A172 (cell line): ENCODE measurements around the gene PPP2R5A. TPM values are rescaled to one million over a fixed set of nuclear protein-coding genes. Genes with fewer than 3 reads are reported as not detected.
"Not testable (repeated sequence)": the region's sequence is repeated elsewhere in the genome, so short reads cannot be mapped to it uniquely, and the experiment has no call there.

ENCODE experiments used
- DNase-seq: peaks from one replicate; pipeline ENCODE4 v3.0.0-alpha.2; 2015; ENCODE audit warnings: low spot score
- total RNA-seq: library from RNA; depleted of rRNA; stranded (reverse); fragments of >200 nt; shearing (Covaris generic); gene quantifications from 2 replicates; pipeline ENCODE4 v1.2.3, GENCODE V29; 2014

The PPP2R5A gene
- total RNA-seq, 1 experiment from 2014 or later = 24.4 TPM

DNA sequence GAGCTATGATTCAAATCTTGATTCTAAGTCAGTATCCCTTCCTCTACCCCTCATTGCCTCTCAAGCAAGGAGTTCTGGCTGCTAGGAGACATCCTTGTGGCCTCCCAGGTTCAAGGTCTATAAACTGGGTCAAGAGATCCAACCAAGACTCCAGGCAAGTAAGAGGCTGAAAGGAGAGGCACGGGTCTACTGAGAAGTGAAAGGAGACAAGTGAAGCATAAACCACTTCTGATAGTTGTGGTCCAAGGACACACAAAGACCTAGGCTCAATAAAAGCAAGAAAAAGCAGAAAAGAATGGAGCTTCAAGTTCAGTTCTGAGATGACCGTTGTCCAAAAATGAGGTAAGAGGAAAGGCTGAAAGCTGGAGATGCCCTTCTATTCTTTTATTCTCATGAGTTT, 17.8 kb upstream of the PPP2R5A start:
- no peak for DNase-seq

DNA sequence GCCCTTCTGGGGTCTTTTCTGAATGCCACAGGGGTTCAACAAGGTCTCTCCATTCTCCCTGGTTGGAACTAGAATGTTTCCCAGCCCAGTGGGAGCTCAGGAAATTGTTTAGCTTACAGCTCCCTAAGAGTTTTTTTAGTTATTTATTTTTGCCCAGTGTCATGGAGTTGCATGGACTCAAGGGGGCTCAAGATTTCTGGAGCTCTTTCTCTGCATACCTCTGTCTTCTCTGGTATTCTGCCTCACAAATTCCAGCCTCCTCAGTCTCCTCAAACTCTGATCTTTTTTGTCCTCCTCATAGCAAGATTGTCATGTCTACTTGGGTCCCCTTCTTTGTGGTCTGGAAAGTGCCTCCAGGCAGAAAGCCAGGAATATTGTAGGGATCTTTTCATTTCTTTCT, 15.9 kb upstream of the PPP2R5A start:
- no peak for DNase-seq

DNA sequence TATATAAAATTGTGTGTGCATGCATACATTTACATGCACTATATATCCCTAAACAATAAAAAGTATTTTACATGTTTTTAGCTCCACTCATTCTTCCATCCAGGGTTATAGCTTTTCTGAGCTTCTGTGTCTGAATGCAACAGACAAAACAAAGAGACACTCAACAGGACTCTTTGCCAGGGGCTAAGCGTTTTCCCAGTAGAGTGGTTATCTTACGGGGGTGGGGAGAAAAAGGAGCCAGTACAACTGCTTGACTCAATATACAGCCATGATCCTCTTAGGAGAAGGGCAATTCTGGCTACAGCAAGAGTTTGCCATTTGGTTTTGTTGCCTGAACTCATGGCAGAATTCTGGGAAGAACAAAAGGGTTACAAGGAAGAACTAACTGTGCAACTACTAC, 14.6 kb upstream of the PPP2R5A start:
- DNase-seq = no peak

DNA sequence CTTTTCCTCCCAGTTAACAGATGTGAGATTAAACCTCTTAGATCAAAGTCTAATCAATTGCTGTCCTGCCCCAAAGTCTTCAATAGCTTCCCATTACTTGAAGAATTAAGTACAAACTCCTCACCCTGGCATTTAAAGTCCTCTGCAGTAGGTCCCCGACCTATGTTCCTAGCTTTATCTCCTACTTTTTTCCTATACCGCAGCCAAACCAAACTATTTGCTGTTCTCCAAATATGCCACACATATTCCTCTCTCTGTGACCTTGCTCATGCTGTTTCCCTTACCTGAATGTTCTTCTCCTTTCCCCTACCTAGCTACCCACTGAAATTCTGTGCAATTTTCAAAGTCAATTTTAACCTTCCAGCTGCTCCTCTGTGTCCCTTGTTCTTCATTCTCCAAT, 14.0 kb upstream of the PPP2R5A start:
- DNase-seq = no peak

DNA sequence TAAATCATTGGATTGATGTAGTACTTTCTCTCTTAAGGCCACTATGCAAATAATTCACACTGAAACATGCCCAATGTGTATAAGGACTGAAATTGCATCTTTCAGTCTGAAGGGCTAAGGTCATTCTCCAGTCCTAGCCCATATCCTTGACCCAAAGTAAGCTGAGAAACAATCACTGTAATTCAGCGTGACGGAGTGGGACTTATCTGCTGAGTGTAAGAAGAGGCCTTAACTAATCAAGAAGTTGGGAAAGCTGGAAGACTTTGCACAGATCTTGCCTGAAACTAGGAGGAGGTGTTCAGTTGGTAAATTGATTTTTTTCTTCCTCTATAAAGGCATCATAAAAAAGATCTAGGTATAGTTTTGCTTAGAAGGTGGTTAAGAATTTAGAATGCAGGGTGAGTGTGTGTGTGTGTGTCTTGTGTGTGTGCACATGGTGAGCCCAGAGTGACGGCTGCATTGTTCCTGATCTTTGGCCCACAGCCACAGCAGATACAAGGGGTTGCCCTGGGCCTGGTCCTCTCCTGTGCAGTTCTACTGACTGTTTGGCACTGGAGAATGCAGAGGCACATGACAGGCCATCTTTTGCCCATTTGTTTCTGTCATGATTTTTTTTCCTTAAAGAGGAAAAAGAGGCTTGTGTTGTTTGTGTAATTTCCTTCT, 13.3 kb upstream of the PPP2R5A start:
- DNase-seq = no peak

DNA sequence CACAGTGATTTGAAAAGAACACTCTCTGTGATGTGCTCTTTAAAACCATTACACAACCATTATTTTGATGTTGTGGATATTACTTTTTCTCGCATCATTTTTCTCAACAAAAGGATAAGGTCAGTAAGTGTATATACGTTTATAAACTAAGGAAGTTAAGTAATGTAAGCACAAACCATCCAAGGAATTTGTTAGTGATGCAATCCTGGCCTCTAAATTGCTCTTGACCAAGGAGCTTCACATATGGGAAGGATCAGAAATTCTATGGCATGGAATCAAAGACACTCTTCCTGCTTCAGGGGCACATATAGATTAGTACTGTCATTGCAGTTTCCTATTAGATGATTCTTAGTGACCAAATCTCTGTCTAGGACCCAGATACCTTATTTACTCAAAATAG, 3.6 kb upstream of the PPP2R5A start:
- no peak for DNase-seq

DNA sequence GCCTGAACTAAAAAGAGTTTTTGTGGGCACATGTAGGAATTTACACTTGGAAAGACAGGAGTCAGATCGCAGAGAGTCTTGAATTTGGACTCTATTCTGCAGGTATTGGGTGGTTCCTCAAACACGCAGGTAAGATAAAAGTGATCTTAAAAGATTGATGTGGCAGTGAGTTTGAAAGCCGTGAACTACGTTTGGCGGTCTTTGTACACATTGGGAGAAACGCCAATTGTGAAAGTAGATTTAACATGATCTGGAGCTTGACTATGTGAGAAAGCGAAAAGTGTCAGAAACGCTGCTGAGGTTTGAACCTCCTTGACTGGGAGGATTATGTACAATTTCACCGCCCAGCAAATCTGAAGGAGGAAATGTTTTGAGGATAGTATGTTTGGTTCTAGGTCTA, 1.5 kb upstream of the PPP2R5A start:
- DNase-seq = no peak

DNA sequence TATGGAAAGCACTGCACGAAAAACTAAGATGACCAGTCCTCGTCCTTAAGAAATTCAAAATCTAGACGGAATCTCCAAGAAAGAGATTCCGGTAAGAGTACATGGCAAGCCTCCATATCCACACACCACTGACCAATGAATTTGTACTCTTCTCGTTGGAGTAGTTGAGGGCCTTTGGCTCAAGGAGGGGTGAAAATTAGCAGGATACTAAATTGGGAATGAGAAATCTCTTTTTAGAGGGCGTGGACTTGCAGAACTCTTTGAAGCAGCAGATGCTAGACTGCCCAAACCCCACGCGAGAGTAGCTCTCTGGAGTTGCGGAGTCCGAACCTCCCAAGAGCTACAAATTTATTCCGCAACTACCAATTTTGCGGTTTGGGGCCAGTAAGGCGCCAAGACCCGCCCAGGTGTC, 872 bp upstream of the PPP2R5A start:
- DNase-seq = no peak

DNA sequence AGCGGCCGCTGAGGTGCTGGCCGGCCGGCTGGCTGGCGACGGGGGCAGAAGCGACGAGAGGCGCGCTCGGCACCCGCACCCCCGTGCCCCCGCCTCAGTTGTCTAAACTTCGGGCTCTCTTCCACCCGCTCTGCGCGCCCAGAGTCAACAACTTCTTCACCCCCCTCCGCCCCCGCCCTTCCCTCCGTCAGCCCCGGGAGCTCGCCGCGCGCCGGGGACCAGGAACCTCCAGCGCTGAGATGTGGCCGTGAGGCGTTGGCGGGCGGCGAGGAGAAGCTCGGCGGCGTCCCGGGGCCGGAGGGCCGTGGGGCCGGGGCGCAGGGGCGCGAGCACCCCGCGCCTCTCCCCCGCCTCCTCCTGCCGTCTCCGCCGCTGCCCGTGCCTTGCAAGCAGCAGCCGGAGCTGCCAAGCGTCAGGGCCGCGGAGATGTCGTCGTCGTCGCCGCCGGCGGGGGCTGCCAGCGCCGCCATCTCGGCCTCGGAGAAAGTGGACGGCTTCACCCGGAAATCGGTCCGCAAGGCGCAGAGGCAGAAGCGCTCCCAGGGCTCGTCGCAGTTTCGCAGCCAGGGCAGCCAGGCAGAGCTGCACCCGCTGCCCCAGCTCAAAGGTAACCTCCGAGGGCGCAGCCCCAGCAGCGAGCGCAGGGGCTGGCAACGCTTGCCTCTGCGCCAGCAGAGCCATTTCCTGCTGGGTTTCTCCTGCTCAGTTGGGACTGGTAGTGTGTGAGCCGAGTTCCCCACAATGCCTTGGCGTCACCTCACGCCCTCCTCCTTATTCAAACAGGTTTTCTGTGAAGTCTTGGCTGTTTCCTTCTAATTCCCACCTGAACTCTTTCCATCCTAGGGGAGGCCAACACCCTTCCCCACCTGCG, 710 bp downstream of the PPP2R5A start:
- DNase-seq = peak; percentile 54

DNA sequence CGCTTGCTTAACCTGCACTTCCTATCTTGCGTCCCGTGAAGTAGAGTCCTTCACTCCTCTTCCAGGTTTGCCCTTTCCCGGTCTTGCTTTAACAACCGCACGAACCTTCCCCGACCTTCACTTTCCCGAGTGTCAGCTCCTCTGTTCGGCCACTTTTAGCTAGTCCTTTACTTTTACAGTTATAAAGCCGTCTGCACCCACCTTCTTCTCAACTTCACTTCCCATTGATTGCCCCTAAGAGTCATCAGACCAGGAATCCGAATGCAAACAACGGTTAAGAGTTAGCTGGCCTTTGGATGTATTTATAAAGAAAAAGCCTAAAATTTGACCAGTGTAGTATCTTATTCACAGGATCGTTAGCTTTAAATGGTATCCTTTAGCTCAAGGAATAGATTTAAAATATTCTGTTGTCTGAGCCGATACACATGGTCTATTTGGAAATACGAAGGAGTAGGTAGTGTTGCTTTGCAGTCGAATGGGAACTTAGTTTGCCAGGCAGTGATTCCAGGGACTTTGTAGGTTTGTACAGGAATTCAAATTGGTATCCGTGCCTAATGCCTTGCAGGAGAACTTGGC, 1.4 kb downstream of the PPP2R5A start:
- peak; percentile 14 for DNase-seq

DNA sequence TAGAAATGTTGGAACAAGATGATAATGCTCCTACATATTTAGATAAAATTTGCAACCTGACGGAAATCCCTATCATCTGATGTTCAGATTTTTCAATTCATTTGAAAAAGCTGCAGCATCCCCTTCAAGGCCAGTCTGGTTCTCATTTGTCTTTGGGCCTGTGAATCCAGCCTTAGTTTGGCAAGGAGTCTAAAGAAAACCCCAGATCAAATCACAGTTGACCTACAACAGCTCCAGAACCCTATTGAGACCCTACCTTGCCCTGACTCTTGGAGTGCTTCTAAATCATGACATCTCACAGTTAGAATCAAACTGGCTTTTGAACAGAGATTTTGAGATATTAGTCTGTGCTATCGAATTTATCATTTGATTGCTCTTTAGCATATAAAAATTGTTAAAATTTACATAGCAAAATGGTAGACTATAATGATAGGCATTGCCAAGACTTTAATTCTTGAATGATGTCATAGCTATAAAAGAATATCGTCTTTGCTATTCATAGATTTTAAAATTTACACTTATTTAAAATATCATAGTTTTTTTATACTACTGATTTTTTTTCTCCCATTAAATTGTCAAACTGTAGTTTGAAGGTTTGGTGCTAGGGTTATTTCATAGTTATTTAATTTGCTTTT, 2.2 kb downstream of the PPP2R5A start:
- no peak for DNase-seq

DNA sequence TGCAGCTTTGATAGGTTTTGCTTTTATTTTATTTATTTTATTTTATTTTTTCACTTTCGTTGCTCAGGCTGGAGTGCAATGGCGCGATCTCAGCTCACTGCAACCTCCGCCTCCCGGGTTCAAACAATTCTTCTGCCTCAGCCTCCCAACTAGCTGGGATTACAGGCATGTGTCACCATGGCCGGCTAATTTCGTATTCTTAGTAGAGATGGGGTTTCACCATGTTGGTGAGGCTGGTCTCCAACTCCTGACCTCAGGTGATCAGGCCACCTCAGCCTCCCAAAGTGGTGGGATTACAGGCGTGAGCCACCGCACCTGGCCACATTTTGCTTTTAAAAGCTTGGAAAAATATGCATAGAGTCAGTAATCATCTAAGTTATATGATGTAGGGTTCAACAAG, 2.8 kb downstream of the PPP2R5A start:
- DNase-seq = not testable (repeated sequence)

DNA sequence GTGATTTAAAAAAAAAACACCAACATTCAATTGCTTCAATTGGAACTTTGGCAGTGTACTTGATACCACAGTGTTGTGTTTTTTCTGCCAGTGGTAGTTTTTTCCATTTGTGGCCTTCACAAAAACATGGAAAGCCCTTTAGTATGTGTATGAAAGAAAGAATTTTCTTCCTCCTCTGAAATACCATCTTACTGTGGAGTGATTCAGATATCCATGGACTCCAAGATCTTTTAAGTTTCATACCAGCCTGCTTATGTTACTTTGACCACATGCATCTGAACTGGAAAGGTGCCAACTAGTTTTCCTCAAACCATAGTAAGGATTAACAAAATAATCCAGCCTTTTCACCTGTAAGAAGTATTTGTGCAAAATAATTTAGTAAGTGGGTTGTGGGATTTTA, 3.4 kb downstream of the PPP2R5A start:
- no peak for DNase-seq

DNA sequence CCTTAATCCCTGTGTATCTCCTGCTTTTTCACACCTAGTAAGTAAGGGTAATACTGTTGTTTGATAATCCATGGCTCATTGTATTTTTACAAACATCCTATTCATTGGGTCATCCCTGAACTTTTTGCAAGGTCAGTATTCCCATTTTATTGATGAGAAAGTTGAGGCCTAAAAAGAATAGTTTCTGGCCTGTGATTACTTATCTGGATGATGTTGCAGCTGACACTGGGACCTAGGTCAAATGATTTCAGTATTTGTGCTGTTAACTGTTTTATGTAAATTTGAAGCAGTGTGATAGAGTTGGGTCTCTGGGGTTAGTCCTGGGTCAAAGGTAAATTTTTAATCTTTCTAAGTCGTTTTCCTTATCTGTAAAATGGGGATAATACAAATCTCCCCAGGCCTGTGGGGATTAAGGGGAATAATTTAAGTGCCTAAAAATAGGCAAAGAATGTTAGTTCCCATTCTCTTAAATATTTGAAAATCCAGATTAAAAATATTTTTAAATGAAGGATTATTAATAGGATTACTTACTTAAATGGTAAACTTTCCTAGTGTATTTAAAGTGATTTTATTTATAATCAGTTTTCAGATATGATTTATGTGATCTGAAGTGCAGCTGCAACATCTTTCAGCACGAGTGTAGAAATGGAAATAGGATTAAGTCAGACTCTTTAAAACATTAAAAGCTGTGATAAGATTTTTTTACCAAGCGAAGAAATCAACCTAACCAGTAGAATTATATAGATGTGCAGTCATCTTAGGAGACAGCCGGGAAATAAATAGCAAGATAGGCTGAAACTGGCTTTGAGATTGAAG, 4.3 kb downstream of the PPP2R5A start:
- no peak for DNase-seq

DNA sequence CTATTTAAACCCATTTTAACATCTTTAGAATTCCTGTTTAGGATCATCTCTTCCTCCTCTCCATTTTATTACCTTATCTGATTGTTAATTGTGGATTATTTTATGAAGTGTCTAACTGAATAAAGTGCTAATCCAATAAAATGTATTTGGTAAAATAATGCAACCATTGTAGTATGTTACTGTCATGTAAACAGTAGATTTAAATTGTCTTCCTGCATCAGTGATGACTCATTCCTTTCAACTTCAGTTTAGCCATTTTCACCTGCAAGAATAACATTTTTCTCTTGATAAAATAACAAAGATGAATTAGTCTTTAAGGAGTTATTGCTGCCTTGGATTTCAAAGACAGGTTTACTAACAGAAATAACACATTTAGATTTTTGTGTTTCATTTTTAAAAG, 5.4 kb downstream of the PPP2R5A start:
- peak; percentile 55 for DNase-seq

DNA sequence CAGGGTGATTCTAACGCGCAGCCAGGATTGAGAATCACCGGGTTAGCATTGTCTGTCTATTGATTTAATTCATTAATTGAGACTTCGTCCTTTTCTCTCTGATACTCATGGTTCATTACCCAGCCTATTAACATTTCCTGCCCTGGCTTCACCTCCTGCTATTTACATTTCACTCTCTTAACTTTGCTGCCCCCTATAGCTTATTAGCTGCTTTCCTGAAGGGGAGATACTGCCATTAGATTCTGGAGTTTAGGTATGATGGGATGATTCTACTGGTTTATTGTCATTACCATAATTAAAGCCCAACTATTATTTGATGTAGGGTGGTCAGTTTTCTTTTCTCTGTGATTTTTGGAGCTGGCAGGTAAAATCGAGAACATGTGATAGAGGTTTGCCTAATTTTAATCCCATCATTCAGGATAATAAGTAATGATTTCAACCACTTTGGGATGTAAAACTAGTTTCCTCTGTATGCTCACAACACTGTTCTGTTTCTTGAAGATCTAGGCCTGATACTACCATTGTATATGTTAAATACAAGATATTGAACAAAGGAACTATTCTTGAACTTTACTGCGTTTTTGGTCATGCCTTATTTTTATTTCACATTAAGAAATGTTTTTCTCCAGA, 6.4 kb downstream of the PPP2R5A start:
- peak; percentile 67 for DNase-seq

DNA sequence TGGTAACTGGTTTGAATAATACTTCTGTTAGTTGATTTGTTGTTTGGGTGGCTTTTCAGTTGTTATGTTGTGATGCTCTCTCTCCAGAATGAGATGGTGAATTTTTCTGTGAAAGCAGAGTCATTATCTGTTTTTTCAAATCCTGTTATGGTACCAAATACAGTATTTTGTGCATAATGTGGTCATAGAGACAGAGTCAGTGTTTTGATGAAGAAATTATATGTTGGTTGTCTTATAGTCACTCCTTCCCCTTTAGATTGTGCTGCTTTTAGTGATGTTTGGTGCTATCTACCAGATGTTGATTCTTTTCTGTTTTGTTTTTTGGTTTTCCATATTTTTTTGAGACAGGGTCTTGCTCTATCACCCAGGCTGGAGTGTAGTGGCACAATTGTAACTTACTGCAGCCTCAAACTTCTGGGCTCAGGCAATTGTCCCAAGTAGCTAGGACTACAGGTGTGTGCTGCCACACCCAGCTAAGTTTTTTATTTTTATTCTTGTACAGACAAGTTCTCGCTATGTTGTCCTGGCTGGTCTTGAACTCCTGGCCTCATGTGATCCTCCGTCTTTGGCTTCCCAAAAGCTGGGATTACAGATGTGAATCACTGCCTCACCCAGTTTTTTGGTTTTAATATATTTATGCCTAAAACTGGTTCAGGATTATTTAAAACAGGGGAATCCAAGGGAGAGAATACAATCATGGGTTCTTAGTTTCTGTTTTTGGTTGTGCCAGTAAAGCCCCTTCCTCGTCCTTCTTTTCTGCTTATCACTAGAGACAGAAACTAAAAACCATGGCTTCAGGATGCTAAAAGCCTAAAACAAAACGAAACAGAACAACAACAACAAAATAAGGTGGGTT, 7.3 kb downstream of the PPP2R5A start:
- DNase-seq = no peak

DNA sequence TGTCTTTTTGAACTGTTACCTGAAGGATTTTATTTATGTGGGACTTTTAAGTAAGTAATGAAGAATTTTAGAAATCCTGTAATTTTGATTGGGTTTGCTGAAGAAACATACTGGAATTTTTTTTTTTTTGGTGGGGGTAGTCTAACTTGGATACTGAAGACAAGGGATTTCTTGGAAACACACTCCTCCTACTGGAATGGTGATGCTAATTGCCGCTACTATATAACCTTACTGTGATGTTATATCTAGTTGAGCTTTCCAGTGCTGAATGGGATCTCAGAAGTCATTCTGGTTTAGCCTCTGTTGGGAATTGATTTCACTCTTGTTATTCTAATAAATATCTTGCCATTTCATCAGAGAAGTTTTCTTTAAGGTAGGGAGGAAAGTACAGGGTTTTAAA, 8.4 kb downstream of the PPP2R5A start:
- no peak for DNase-seq

DNA sequence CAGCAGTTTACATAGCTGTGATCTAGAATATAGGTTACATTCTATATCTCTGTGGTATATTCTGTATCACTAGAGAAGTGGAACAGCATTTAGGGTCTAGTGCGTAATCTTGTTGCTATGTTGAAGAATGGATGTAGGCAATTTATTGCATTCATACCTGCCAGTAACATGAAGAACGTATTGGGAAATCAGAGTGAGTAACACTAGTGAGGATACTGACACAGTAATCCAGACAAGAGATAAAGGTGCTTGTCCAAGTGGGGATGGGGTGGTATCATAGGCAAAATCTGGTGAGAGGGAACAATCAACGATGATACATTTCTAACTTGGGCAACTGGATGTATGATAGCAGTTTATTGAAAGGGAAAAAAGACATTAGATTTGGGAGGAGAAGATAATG, 9.8 kb downstream of the PPP2R5A start:
- no peak for DNase-seq

DNA sequence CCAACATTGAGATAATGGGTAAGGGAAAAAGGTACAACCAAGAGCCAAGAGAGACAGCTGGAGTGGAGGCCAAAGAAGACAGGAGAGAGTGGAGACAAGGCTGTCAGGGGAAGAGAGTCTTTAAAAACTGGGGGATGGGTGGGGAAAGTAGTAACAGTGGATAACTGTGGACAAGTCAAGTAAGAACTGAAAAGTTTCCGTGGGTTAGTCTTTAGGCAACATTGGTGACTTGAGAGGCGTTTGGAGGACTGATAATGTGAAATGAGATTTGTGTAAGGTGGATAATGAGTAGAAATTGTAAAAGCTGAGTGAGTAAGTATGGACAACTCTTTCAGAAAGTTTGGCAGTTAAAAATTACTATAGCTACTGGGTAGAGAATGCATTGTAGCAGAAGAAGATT, 10.4 kb downstream of the PPP2R5A start:
- no peak for DNase-seq
